ENCODE data around the gene CELA2B. TPM values are rescaled to one million over a fixed set of nuclear protein-coding genes. Genes with fewer than 3 reads are reported as not detected.

Gene CELA2B
- total RNA-seq, 4 donors from 2014 or later = not detected

- ATAC-seq (no peak), DNase-seq (no peak)
- intact Hi-C loops (cut with DNase I; ENCODE audit: low total_unique reads) (loop anchor here (10.0 kb wide), 1 partner anchor 198 kb away; no protein-coding TSS in a partner anchor), in situ Hi-C loops (cut with MboI; ENCODE audit: low sequenced_read_pairs in 4 of 4) (no loop called here)
- Histone ChIP-seq H3K27me3 (no peaks in the 10 kb centered on the region), H3K36me3 (peaks cover 0 to 3% of the 10 kb centered on the region in 2 donors), H3K9me3 (no peaks in the 10 kb centered on the region), H3K4me1 (peaks cover 21 to 22% of the 10 kb centered on the region in 2 donors), H3K27ac (peak overlapping the region in 3 of 4 donors; percentile 93 to 99 (median 99)), H3K4me3 (no peak overlapping the region)
- TF ChIP-seq, protein P1, sequence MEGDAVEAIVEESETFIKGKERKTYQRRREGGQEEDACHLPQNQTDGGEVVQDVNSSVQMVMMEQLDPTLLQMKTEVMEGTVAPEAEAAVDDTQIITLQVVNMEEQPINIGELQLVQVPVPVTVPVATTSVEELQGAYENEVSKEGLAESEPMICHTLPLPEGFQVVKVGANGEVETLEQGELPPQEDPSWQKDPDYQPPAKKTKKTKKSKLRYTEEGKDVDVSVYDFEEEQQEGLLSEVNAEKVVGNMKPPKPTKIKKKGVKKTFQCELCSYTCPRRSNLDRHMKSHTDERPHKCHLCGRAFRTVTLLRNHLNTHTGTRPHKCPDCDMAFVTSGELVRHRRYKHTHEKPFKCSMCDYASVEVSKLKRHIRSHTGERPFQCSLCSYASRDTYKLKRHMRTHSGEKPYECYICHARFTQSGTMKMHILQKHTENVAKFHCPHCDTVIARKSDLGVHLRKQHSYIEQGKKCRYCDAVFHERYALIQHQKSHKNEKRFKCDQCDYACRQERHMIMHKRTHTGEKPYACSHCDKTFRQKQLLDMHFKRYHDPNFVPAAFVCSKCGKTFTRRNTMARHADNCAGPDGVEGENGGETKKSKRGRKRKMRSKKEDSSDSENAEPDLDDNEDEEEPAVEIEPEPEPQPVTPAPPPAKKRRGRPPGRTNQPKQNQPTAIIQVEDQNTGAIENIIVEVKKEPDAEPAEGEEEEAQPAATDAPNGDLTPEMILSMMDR (IDR thresholded peaks at IDR 0.05 in 4 of 5, conservative IDR thresholded peaks at IDR 0.05 in 1 of 5) = no peak
- no peak for TF ChIP-seq POLR2A (IDR thresholded peaks at IDR 0.05)
Measured at GRCh38 chr1:15522551-15522950, 46.6 kb downstream of the CELA2B start.

DNA sequence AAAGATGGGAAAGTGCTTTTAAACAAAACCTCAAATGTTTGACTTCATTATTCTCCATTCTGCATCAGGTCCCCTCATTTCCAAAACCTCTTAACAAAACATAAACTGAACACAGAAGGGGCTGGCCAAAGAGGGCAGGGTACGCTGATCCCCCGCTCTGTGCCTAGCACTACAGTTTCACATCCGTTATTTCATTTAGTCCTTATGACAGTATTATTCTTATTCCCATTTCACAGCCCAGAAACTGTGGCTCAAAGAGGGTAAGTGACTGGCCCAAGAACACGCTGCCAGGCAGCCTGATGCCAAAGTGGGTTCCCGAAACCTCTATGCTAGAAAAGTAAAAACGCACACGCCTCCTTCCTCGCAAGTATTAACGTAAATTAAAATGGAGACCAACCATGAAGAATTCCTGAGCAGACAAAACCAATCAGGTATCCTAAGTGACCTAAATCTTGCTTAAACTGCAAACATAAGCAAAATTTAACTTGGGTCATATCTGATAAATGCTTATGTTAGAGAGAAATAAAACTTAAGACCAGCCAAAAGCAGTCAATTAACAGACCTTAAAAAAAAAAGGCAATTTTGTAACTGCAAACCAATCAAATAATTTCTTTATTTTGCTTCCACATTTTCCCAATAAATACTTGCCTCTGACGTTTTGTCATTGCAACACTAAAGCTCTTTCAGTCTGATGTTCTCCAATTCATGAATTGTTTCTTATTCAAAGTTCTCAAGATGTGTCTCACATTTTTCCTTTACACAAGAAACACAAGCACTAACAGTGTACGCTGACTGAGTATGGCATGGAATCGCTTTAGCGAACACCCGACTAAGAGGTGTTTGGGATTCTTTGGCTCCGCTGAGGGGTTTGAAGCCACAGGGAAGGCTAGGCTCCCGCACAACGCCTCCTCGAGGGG, 47.5 kb downstream of the CELA2B start:
- no peaks in the 10 kb centered on the region for H3K9me3 ChIP-seq
- intact Hi-C loops (cut with DNase I; ENCODE audit: low total_unique reads) (loop anchor here (1.0 to 10.0 kb wide), 2 partner anchors 80 to 199 kb away; no protein-coding TSS in a partner anchor), in situ Hi-C loops (cut with MboI; ENCODE audit: low sequenced_read_pairs in 4 of 4) (no loop called here)
- H3K4me1 ChIP-seq = peaks cover 24 to 29% of the 10 kb centered on the region in 2 donors
- DNase-seq (no peak), ATAC-seq (peak in 1 of 2 donors; percentile 0)
- peak overlapping the region; percentile 69 to 99 (median 76) for H3K4me3 ChIP-seq
- TF ChIP-seq POLR2A (IDR thresholded peaks at IDR 0.05) = no peak
- TF ChIP-seq, protein P1 (IDR thresholded peaks at IDR 0.05 in 4 of 5, conservative IDR thresholded peaks at IDR 0.05 in 1 of 5) = no peak
- no peaks in the 10 kb centered on the region for H3K36me3 ChIP-seq
- H3K27ac ChIP-seq = peak overlapping the region; percentile 93 to 99 (median 98)
- no peaks in the 10 kb centered on the region for H3K27me3 ChIP-seq

DNA sequence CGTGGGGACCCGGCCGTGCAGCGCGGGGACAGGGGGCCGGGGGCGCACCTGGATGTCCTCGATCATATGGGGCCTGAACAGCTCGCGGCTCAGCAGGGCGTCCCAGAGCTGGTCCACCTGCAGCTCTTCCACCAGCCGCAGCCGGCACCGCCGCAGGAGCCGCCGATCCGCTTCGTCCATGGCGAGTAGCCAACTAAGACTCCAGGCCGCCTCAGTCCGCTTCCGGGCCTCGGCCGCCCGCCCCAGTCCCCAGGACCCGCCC, 48.0 kb downstream of the CELA2B start, which contains the start of gene CASP9:
CASP9 (minus strand) TSS at position 195 of the 262 bp plus-strand sequence; CDS start at position 180, 15 bp downstream.
- ATAC-seq (no peak), DNase-seq (no peak)
- peak; percentile 35 to 56 for TF ChIP-seq POLR2A (IDR thresholded peaks at IDR 0.05)
- TF ChIP-seq, protein P1 (IDR thresholded peaks at IDR 0.05 in 4 of 5, conservative IDR thresholded peaks at IDR 0.05 in 1 of 5) = peak in 1 of 5 experiments; percentile 22
- H3K9me3 ChIP-seq = no peaks in the 10 kb centered on the region
- H3K4me1 ChIP-seq = peaks cover 24 to 32% of the 10 kb centered on the region in 2 donors
- peak within 1 kb of the TSS; percentile 93 to 99 (median 98) for H3K27ac ChIP-seq
- no peaks in the 10 kb centered on the region for H3K27me3 ChIP-seq
- H3K4me3 ChIP-seq = peak within 1 kb of the TSS; percentile 69 to 99 (median 76)
- intact Hi-C loops (cut with DNase I; ENCODE audit: low total_unique reads) (loop anchor here (1.0 to 10.0 kb wide), 2 partner anchors 79 to 199 kb away; no protein-coding TSS in a partner anchor), in situ Hi-C loops (cut with MboI; ENCODE audit: low sequenced_read_pairs in 4 of 4) (no loop called here)
- no peaks in the 10 kb centered on the region for H3K36me3 ChIP-seq

- peak overlapping the region; percentile 69 to 99 (median 76) for H3K4me3 ChIP-seq
- ATAC-seq = peak; percentile 48 to 49
- H3K27me3 ChIP-seq = no peaks in the 10 kb centered on the region
- H3K36me3 ChIP-seq = peaks cover 0 to under 1% of the 10 kb centered on the region in 2 donors
- H3K9me3 ChIP-seq = no peaks in the 10 kb centered on the region
- H3K27ac ChIP-seq = peak overlapping the region; percentile 93 to 99 (median 98)
- in situ Hi-C loops (cut with MboI; ENCODE audit: low sequenced_read_pairs in 4 of 4) (no loop called here), intact Hi-C loops (cut with DNase I; ENCODE audit: low total_unique reads) (loop anchor here (1.0 to 10.0 kb wide), 3 partner anchors 79 to 843 kb away; partner anchors contain the start of gene SZRD1)
- H3K4me1 ChIP-seq = peaks cover 24 to 34% of the 10 kb centered on the region in 2 donors
- TF ChIP-seq, protein P1 (IDR thresholded peaks at IDR 0.05 in 4 of 5, conservative IDR thresholded peaks at IDR 0.05 in 1 of 5) = no peak
- no peak for TF ChIP-seq POLR2A (IDR thresholded peaks at IDR 0.05)
- peak; percentile 99 to 100 for DNase-seq
Measured at GRCh38 chr1:15524283-15525049, 48.6 kb downstream of the CELA2B start.

Measured in gastrocnemius medialis (tissue), 4 donors.